Measurements from ENCODE around the gene TUBB6. TPM values are rescaled to one million over a fixed set of nuclear protein-coding genes. Genes with fewer than 3 reads are reported as not detected.

The TUBB6 gene
- total and polyA plus RNA-seq, 2 of the 13 experiments (the other 11 are each of a cell fraction or from before 2014, with no cell fraction given), result 9.9 to 28.6 TPM

DNA sequence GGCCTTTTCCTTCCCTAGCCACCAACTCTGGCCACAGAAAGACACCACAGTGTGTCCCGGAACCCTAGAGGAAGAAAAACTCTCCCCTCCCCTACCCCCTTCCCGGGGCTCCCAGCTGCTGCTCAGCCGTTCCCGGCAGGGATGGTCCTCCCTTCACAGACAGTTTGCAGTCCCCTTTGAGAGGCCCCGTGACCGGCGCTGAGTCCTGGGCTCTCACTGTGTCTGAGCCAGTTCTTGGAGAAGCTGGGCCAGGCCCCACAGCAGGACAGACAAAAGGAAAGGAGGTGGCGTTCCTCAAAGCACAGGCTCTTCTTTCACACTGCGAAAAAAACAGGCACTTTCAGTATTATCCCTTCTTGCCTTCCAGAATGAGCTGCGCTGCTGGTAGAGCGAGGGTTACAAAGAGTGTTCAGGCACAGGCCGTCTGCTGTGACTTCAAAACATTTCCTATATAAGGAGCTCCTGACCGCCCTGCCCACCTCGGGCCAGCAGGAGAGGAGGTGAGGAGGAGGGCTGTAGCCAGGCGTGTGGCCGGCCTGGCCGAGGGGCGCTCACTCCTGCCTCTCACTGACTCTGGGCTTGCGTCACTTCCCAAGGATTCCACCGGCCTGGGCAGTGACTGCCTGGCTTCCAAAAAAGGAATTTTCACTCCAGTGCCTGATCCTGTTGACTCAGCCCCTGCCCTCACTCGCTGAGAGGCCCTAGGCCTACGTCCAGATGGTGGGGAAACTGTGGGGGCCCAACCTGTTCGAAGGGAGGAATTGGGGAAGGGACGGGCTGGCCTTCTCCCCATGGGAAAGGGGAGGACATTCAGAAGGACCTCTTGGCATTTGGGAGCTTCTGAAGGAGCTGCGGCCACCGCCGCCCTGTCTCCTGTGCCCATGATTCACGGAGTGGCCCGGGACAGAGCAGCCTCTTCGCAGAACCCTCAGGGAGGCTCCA is 29.0 kb upstream of the TUBB6 start (continued):
- TF ChIP-seq RXRA (CRISPR knock-in tag; IDR thresholded peaks at IDR 0.05), result no peak
- TF ChIP-seq, protein P1, sequence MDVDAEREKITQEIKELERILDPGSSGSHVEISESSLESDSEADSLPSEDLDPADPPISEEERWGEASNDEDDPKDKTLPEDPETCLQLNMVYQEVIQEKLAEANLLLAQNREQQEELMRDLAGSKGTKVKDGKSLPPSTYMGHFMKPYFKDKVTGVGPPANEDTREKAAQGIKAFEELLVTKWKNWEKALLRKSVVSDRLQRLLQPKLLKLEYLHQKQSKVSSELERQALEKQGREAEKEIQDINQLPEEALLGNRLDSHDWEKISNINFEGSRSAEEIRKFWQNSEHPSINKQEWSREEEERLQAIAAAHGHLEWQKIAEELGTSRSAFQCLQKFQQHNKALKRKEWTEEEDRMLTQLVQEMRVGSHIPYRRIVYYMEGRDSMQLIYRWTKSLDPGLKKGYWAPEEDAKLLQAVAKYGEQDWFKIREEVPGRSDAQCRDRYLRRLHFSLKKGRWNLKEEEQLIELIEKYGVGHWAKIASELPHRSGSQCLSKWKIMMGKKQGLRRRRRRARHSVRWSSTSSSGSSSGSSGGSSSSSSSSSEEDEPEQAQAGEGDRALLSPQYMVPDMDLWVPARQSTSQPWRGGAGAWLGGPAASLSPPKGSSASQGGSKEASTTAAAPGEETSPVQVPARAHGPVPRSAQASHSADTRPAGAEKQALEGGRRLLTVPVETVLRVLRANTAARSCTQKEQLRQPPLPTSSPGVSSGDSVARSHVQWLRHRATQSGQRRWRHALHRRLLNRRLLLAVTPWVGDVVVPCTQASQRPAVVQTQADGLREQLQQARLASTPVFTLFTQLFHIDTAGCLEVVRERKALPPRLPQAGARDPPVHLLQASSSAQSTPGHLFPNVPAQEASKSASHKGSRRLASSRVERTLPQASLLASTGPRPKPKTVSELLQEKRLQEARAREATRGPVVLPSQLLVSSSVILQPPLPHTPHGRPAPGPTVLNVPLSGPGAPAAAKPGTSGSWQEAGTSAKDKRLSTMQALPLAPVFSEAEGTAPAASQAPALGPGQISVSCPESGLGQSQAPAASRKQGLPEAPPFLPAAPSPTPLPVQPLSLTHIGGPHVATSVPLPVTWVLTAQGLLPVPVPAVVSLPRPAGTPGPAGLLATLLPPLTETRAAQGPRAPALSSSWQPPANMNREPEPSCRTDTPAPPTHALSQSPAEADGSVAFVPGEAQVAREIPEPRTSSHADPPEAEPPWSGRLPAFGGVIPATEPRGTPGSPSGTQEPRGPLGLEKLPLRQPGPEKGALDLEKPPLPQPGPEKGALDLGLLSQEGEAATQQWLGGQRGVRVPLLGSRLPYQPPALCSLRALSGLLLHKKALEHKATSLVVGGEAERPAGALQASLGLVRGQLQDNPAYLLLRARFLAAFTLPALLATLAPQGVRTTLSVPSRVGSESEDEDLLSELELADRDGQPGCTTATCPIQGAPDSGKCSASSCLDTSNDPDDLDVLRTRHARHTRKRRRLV (CRISPR knock-in tag; IDR thresholded peaks at IDR 0.05), result no peak
- TF ChIP-seq CREB1 (IDR thresholded peaks at IDR 0.05), result no peak
- TF ChIP-seq CREB1 (CRISPR knock-in tag; IDR thresholded peaks at IDR 0.05), result no peak
- TF ChIP-seq SPEN (CRISPR knock-in tag; IDR thresholded peaks at IDR 0.05; ENCODE audit: low read depth), result no peak
- TF ChIP-seq ZKSCAN5 (CRISPR knock-in tag; IDR thresholded peaks at IDR 0.05), result peak; percentile 78; the same call in 1 of the 2 replicates
- TF ChIP-seq ZNF225 (CRISPR knock-in tag; IDR thresholded peaks at IDR 0.05), result no peak
- no peak for TF ChIP-seq KLF6 (CRISPR knock-in tag; IDR thresholded peaks at IDR 0.05)
- TF ChIP-seq, protein P2, sequence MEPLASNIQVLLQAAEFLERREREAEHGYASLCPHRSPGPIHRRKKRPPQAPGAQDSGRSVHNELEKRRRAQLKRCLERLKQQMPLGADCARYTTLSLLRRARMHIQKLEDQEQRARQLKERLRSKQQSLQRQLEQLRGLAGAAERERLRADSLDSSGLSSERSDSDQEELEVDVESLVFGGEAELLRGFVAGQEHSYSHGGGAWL (CRISPR knock-in tag; IDR thresholded peaks at IDR 0.05), result 0 out of 2 replicates have a peak, but pooled peaks have one; percentile 22
- TF ChIP-seq, protein P3, sequence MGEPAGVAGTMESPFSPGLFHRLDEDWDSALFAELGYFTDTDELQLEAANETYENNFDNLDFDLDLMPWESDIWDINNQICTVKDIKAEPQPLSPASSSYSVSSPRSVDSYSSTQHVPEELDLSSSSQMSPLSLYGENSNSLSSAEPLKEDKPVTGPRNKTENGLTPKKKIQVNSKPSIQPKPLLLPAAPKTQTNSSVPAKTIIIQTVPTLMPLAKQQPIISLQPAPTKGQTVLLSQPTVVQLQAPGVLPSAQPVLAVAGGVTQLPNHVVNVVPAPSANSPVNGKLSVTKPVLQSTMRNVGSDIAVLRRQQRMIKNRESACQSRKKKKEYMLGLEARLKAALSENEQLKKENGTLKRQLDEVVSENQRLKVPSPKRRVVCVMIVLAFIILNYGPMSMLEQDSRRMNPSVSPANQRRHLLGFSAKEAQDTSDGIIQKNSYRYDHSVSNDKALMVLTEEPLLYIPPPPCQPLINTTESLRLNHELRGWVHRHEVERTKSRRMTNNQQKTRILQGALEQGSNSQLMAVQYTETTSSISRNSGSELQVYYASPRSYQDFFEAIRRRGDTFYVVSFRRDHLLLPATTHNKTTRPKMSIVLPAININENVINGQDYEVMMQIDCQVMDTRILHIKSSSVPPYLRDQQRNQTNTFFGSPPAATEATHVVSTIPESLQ (CRISPR knock-in tag; conservative IDR thresholded peaks at IDR 0.05), result no peak
- TF ChIP-seq MAFF (IDR thresholded peaks at IDR 0.05; ENCODE audit: low read depth, low read length), result no peak
- peak; percentile 69 for TF ChIP-seq ZFX (CRISPR knock-in tag; IDR thresholded peaks at IDR 0.05; ENCODE audit: low read depth)
- TF ChIP-seq, protein P4, sequence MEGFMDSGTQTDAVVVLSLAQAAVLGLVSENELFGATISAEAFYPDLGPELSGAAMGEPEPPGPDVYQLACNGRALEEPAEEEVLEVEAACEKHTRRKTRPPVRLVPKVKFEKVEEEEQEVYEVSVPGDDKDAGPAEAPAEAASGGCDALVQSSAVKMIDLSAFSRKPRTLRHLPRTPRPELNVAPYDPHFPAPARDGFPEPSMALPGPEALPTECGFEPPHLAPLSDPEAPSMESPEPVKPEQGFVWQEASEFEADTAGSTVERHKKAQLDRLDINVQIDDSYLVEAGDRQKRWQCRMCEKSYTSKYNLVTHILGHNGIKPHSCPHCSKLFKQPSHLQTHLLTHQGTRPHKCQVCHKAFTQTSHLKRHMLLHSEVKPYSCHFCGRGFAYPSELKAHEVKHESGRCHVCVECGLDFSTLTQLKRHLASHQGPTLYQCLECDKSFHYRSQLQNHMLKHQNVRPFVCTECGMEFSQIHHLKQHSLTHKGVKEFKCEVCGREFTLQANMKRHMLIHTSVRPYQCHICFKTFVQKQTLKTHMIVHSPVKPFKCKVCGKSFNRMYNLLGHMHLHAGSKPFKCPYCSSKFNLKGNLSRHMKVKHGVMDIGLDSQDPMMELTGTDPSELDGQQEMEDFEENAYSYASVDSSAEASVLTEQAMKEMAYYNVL (CRISPR knock-in tag; IDR thresholded peaks at IDR 0.05; ENCODE audit: borderline replicate concordance), result no peak
- TF ChIP-seq CBX1 (IDR thresholded peaks at IDR 0.05; ENCODE audit: low read depth), result peak; percentile 49
- TF ChIP-seq ZNF350 (CRISPR knock-in tag; IDR thresholded peaks at IDR 0.05; ENCODE audit: borderline replicate concordance, low read depth), result no peak
- peak; percentile 76; the same call in 1 of the 2 replicates for TF ChIP-seq SRF (IDR thresholded peaks at IDR 0.05; ENCODE audit: low read depth, low read length)
- TF ChIP-seq ZFP1 (CRISPR knock-in tag; IDR thresholded peaks at IDR 0.05), result no peak
- TF ChIP-seq, protein P5, sequence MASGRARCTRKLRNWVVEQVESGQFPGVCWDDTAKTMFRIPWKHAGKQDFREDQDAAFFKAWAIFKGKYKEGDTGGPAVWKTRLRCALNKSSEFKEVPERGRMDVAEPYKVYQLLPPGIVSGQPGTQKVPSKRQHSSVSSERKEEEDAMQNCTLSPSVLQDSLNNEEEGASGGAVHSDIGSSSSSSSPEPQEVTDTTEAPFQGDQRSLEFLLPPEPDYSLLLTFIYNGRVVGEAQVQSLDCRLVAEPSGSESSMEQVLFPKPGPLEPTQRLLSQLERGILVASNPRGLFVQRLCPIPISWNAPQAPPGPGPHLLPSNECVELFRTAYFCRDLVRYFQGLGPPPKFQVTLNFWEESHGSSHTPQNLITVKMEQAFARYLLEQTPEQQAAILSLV (CRISPR knock-in tag; IDR thresholded peaks at IDR 0.05; ENCODE audit: borderline replicate concordance), result no peak
- TF ChIP-seq SP4 (CRISPR knock-in tag; IDR thresholded peaks at IDR 0.05), result no peak; the same call in 1 of the 2 replicates

Data from HepG2 (cell line).